Effector memory CD4-positive, alpha-beta T cell (primary cell): ENCODE results near the gene ZNF765.
"Not testable (repeated sequence)": the region's sequence is repeated elsewhere in the genome, so short reads cannot be mapped to it uniquely, and the experiment has no call there.

Experiments
- DNase-seq, 3 donors: peaks; one replicate each; pipeline ENCODE4 v3.0.0-alpha.2; 2020
- H3K27ac ChIP-seq: 2 replicates; pipeline ENCODE4 v1.7.0; 2013; ENCODE audit warnings: mild to moderate bottlenecking, low read length, moderate library complexity; ENCODE audit not compliant: insufficient read depth, poor library complexity, severe bottlenecking
- H3K27me3 ChIP-seq: replicated peaks from 2 replicates; pipeline ENCODE4 v1.7.0; 2013; ENCODE audit warnings: mild to moderate bottlenecking, low read length; ENCODE audit not compliant: insufficient read depth, control insufficient read depth, poor library complexity, severe bottlenecking
- H3K36me3 ChIP-seq: 2 replicates; pipeline ENCODE4 v1.7.0; 2013; ENCODE audit warnings: mild to moderate bottlenecking, low read length, moderate library complexity; ENCODE audit not compliant: control insufficient read depth, insufficient read depth
- H3K4me1 ChIP-seq: 2 replicates; pipeline ENCODE4 v1.7.0; 2013; ENCODE audit warnings: low read length, mild to moderate bottlenecking; ENCODE audit not compliant: control insufficient read depth, insufficient read depth, poor library complexity, severe bottlenecking
- H3K4me3 ChIP-seq: 2 replicates; pipeline ENCODE4 v1.7.0; 2013; ENCODE audit warnings: low read length, low read depth, mild to moderate bottlenecking; ENCODE audit not compliant: insufficient read depth, poor library complexity, severe bottlenecking
- H3K9me3 ChIP-seq: 2 replicates; pipeline ENCODE4 v1.7.0; 2013; ENCODE audit warnings: mild to moderate bottlenecking, low read length, moderate library complexity; ENCODE audit not compliant: control insufficient read depth

ZNF765 gene

GRCh38 chr19:53381376-53381775 lies 13.6 kb upstream of the ZNF765 start:
- H3K9me3 ChIP-seq = peaks cover 66% of the 10 kb centered on the region
- DNase-seq = no peak
- peaks cover 49% of the 10 kb centered on the region for H3K36me3 ChIP-seq
- no peak overlapping the region for H3K27ac ChIP-seq
- no peak overlapping the region for H3K4me3 ChIP-seq
- no peaks in the 10 kb centered on the region for H3K4me1 ChIP-seq
- H3K27me3 ChIP-seq = no peaks in the 10 kb centered on the region

GRCh38 chr19:53388168-53388567 lies 6.8 kb upstream of the ZNF765 start:
- no peak for DNase-seq
- H3K36me3 ChIP-seq = no peaks in the 10 kb centered on the region
- H3K4me3 ChIP-seq = no peak overlapping the region
- H3K27me3 ChIP-seq = no peaks in the 10 kb centered on the region
- no peak overlapping the region for H3K27ac ChIP-seq
- H3K4me1 ChIP-seq = no peaks in the 10 kb centered on the region
- peaks cover 33% of the 10 kb centered on the region for H3K9me3 ChIP-seq

- no peak overlapping the region for H3K4me3 ChIP-seq
- H3K27ac ChIP-seq = no peak overlapping the region
- no peaks in the 10 kb centered on the region for H3K4me1 ChIP-seq
- no peak for DNase-seq
- no peaks in the 10 kb centered on the region for H3K36me3 ChIP-seq
- H3K9me3 ChIP-seq = peaks cover 26% of the 10 kb centered on the region
- H3K27me3 ChIP-seq = no peaks in the 10 kb centered on the region
Measured at GRCh38 chr19:53388904-53389303, 6.0 kb upstream of the ZNF765 start.

GRCh38 chr19:53389571-53389970 lies 5.4 kb upstream of the ZNF765 start:
- H3K27me3 ChIP-seq = no peaks in the 10 kb centered on the region
- H3K27ac ChIP-seq = no peak overlapping the region
- H3K4me1 ChIP-seq = peaks cover 3% of the 10 kb centered on the region
- H3K4me3 ChIP-seq = no peak overlapping the region
- H3K36me3 ChIP-seq = no peaks in the 10 kb centered on the region
- peaks cover 21% of the 10 kb centered on the region for H3K9me3 ChIP-seq
- no peak for DNase-seq

GRCh38 chr19:53389978-53390377 lies 5.0 kb upstream of the ZNF765 start:
- Histone ChIP-seq H3K27me3 (no peaks in the 10 kb centered on the region), H3K4me1 (peaks cover 6% of the 10 kb centered on the region), H3K27ac (no peak overlapping the region), H3K4me3 (no peak overlapping the region), H3K36me3 (no peaks in the 10 kb centered on the region), H3K9me3 (peaks cover 17% of the 10 kb centered on the region)
- DNase-seq = no peak

GRCh38 chr19:53394522-53394973 lies 401 bp upstream of the ZNF765 start:
- peaks cover 6% of the 10 kb centered on the region for H3K4me1 ChIP-seq
- peaks cover 10% of the 10 kb centered on the region for H3K36me3 ChIP-seq
- H3K27ac ChIP-seq = no peak overlapping the region
- H3K4me3 ChIP-seq = peak overlapping the region; percentile 92
- DNase-seq = no peak
- H3K9me3 ChIP-seq = peaks cover 7% of the 10 kb centered on the region
- H3K27me3 ChIP-seq = no peaks in the 10 kb centered on the region

GRCh38 chr19:53395840-53396524 lies 1.0 kb downstream of the ZNF765 start:
- not testable (repeated sequence) for DNase-seq
- peak overlapping the region; percentile 92 for H3K4me3 ChIP-seq
- peak overlapping the region; percentile 78 for H3K27ac ChIP-seq

GRCh38 chr19:53396525-53396868 lies 1.5 kb downstream of the ZNF765 start:
- Histone ChIP-seq H3K27ac (no peak overlapping the region), H3K4me1 (peaks cover 6% of the 10 kb centered on the region), H3K27me3 (no peaks in the 10 kb centered on the region), H3K36me3 (peaks cover 24% of the 10 kb centered on the region), H3K4me3 (no peak overlapping the region), H3K9me3 (no peaks in the 10 kb centered on the region)
- DNase-seq = no peak

More at GRCh38 chr19:53395840-53396524, 1.0 kb downstream of the ZNF765 start:
- H3K36me3 ChIP-seq = peaks cover 22% of the 10 kb centered on the region
- not testable (repeated sequence) for H3K27me3 ChIP-seq, H3K9me3 ChIP-seq, H3K4me1 ChIP-seq

GRCh38 chr19:53397918-53398317 lies 3.0 kb downstream of the ZNF765 start:
- H3K27ac ChIP-seq, H3K4me3 ChIP-seq, H3K9me3 ChIP-seq, H3K27me3 ChIP-seq, H3K4me1 ChIP-seq, DNase-seq: not testable (repeated sequence)
- peaks cover 31% of the 10 kb centered on the region for H3K36me3 ChIP-seq

- no peaks in the 10 kb centered on the region for H3K4me1 ChIP-seq
- peaks cover 34% of the 10 kb centered on the region for H3K36me3 ChIP-seq
- H3K4me3 ChIP-seq = no peak overlapping the region
- no peak overlapping the region for H3K27ac ChIP-seq
- no peaks in the 10 kb centered on the region for H3K27me3 ChIP-seq
- DNase-seq = no peak
- peaks cover 71% of the 10 kb centered on the region for H3K9me3 ChIP-seq
Measured at GRCh38 chr19:53409505-53410204, 14.7 kb downstream of the ZNF765 start.
